DOHH2 (cell line): Measurements from ENCODE around the gene ZNF746.

Experiments used
- H3F3A ChIP-seq: fragments of 200-600 bp; sonication (generic), shearing (Covaris generic); 2 replicates; pipeline ENCODE4 v1.6.0; 2016; ENCODE audit warnings: antibody characterized with exemption, mild to moderate bottlenecking; ENCODE audit not compliant: control insufficient read depth, insufficient read depth
- H3K27ac ChIP-seq: fragments of 200-600 bp; sonication (generic); 2 replicates; pipeline ENCODE4 v1.5.1; 2014; ENCODE audit warnings: low read depth, mild to moderate bottlenecking, low read length, moderate library complexity
- H3K27me3 ChIP-seq: fragments of 200-600 bp; sonication (generic); 2 replicates; pipeline ENCODE4 v1.6.1; 2014; ENCODE audit warnings: mild to moderate bottlenecking, low read length, mixed read lengths; ENCODE audit not compliant: control insufficient read depth
- H3K36me3 ChIP-seq: fragments of 200-600 bp; sonication (generic); 2 replicates; pipeline ENCODE4 v1.6.1; 2014; ENCODE audit warnings: mild to moderate bottlenecking, low read length, moderate library complexity, mixed read lengths; ENCODE audit not compliant: control insufficient read depth
- H3K4me1 ChIP-seq: fragments of 200-600 bp; sonication (generic); 2 replicates; pipeline ENCODE4 v1.6.1; 2014; ENCODE audit warnings: mild to moderate bottlenecking, low read length, mixed read lengths; ENCODE audit not compliant: control insufficient read depth
- H3K4me2 ChIP-seq: fragments of 200-600 bp; sonication (generic); 2 replicates; pipeline ENCODE4 v1.6.0; 2014; ENCODE audit warnings: mild to moderate bottlenecking, low read length, moderate library complexity
- H3K4me3 ChIP-seq: fragments of 200-600 bp; sonication (generic); 2 replicates; pipeline ENCODE4 v1.5.1; 2014; ENCODE audit warnings: mild to moderate bottlenecking, low read length, mixed read lengths
- H3K79me2 ChIP-seq: fragments of 200-600 bp; sonication (generic); 2 replicates; pipeline ENCODE4 v1.6.1; 2014; ENCODE audit warnings: mild to moderate bottlenecking, low read length, mixed read lengths; ENCODE audit not compliant: control insufficient read depth
- H3K9me2 ChIP-seq: fragments of 200-600 bp; sonication (generic); replicated peaks from 2 replicates; pipeline ENCODE4 v1.6.1; 2014; ENCODE audit warnings: mild to moderate bottlenecking, low read length, mixed read lengths; ENCODE audit not compliant: control insufficient read depth
- H3K9me3 ChIP-seq: fragments of 200-600 bp; sonication (generic); 2 replicates; pipeline ENCODE4 v1.6.1; 2014; ENCODE audit warnings: antibody characterized with exemption, low read length, mixed read lengths; ENCODE audit not compliant: control insufficient read depth, insufficient read depth
- H4K20me1 ChIP-seq: fragments of 200-600 bp; sonication (generic); 2 replicates; pipeline ENCODE4 v1.6.0; 2014; ENCODE audit warnings: low read depth, mild to moderate bottlenecking, antibody characterized with exemption, low read length, moderate library complexity; ENCODE audit not compliant: control insufficient read depth, insufficient read depth
- EZH2phosphoT487 ChIP-seq: fragments of 200-600 bp; sonication (generic); IDR thresholded peaks from 2 replicates; pipeline ENCODE4 v1.6.1; 2017; ENCODE audit warnings: borderline replicate concordance, mild to moderate bottlenecking, antibody characterized with exemption, low read length, moderate library complexity, mixed read lengths
- TF ChIP-seq, protein P1 (sequence below): fragments of 200-600 bp; sonication (generic); IDR thresholded peaks from one replicate; pipeline ENCODE4 v1.5.1; 2014; ENCODE audit warnings: antibody characterized with exemption, mild to moderate bottlenecking, low read depth, low read length; ENCODE audit not compliant: poor library complexity, severe bottlenecking

ZNF746 gene

DNA sequence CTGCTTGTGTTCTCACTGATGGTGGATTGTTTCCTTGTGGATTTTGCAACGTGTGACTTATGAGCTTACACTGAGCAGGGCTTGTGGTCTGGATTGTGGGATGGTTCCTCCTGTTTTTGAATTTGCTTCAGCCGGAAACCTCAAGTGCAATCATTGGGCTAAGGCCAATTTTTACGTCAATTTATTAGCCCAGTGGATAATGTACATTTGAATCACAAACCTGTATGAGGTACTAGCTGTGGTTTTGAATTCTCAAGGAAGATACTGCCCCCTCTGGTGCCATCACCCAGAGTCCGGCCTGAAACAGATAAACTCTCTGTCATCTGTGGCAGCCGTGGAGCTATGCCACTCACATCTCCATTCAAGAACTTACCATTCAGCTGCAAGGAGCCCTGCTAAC is 29.4 kb downstream of the ZNF746 start:
- Histone ChIP-seq H3F3A (no peaks in the 10 kb centered on the region), H4K20me1 (no peaks in the 10 kb centered on the region), H3K36me3 (peaks cover 17% of the 10 kb centered on the region), H3K27ac (no peak overlapping the region), H3K4me2 (no peak overlapping the region), H3K9me3 (peaks cover 12% of the 10 kb centered on the region), H3K9me2 (no peaks in the 10 kb centered on the region), H3K79me2 (no peaks in the 10 kb centered on the region), H3K4me1 (no peaks in the 10 kb centered on the region), H3K27me3 (0 out of 2 replicates have a peak, but pooled peaks cover 6% of the 10 kb centered on the region), H3K4me3 (no peak overlapping the region)
- TF ChIP-seq, protein P1, sequence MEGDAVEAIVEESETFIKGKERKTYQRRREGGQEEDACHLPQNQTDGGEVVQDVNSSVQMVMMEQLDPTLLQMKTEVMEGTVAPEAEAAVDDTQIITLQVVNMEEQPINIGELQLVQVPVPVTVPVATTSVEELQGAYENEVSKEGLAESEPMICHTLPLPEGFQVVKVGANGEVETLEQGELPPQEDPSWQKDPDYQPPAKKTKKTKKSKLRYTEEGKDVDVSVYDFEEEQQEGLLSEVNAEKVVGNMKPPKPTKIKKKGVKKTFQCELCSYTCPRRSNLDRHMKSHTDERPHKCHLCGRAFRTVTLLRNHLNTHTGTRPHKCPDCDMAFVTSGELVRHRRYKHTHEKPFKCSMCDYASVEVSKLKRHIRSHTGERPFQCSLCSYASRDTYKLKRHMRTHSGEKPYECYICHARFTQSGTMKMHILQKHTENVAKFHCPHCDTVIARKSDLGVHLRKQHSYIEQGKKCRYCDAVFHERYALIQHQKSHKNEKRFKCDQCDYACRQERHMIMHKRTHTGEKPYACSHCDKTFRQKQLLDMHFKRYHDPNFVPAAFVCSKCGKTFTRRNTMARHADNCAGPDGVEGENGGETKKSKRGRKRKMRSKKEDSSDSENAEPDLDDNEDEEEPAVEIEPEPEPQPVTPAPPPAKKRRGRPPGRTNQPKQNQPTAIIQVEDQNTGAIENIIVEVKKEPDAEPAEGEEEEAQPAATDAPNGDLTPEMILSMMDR, result no peak
- no peak for TF ChIP-seq EZH2phosphoT487

DNA sequence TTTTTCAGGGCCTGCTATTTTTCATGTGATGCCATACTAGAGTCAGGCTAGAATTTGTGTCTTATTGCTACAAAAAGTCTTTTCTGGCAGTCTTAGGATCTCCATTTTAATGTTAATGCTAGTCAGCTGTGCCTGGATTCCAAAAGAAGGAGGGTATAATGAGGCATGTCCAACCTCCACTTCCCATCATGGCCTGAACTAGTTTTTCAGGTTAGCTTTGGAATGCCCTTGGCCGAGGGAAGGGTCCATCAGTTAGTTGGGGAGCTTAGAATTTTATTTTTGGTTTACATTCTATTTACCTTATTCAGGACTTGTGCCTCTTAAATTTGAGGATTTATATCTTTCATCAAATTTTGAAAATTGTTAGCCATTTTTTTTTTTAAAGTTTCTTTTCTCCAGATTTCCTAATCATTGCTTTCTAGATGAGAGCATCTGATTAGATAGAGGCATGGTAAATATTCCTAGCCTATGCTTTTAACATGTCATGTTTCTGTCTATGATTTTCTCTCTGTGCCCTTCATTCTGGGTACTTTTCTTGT is 30.2 kb downstream of the ZNF746 start:
- Histone ChIP-seq H3K36me3 (peaks cover 9% of the 10 kb centered on the region; the same call in 1 of the 2 replicates), H3K79me2 (no peaks in the 10 kb centered on the region), H3K4me2 (no peak overlapping the region), H3K27ac (no peak overlapping the region), H3K9me2 (no peaks in the 10 kb centered on the region), H3K4me1 (no peaks in the 10 kb centered on the region), H3K9me3 (peaks cover 12% of the 10 kb centered on the region), H3K4me3 (no peak overlapping the region), H3K27me3 (0 out of 2 replicates have a peak, but pooled peaks cover 6% of the 10 kb centered on the region), H4K20me1 (no peaks in the 10 kb centered on the region), H3F3A (no peaks in the 10 kb centered on the region; the same call in 1 of the 2 replicates)
- no peak for TF ChIP-seq EZH2phosphoT487
- TF ChIP-seq, protein P1, result no peak

DNA sequence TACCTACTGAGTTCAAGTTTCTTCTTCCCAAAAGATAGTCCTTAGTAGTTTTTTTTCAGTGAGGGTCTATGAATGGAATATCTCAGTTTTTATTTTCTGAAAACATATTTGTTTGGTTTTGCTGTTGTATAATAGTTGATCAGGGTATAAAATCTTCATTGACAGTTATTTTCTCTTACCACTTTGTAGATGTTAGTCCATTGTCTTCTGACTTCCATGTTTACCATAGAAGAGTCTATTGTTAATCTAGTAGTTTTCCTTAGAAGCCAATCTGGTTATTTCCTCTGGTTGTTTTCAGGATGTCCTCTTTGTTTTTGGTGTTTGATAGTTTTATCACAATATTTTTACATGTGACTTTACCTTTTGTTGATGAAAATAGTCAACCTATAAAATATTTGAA is 31.2 kb downstream of the ZNF746 start:
- peaks cover under 1% of the 10 kb centered on the region; the same call in 1 of the 2 replicates for H3K4me1 ChIP-seq
- no peak overlapping the region for H3K27ac ChIP-seq
- H3K4me3 ChIP-seq, result no peak overlapping the region
- H3K9me2 ChIP-seq, result no peaks in the 10 kb centered on the region
- 0 out of 2 replicates have a peak, but pooled peaks cover 9% of the 10 kb centered on the region for H3K27me3 ChIP-seq
- peaks cover 2% of the 10 kb centered on the region; the same call in 1 of the 2 replicates for H3K36me3 ChIP-seq
- no peaks in the 10 kb centered on the region; the same call in 1 of the 2 replicates for H3F3A ChIP-seq
- H3K9me3 ChIP-seq, result peaks cover 12% of the 10 kb centered on the region
- TF ChIP-seq, protein P1, result no peak
- no peak for TF ChIP-seq EZH2phosphoT487
- no peak overlapping the region for H3K4me2 ChIP-seq
- no peaks in the 10 kb centered on the region for H3K79me2 ChIP-seq
- no peaks in the 10 kb centered on the region for H4K20me1 ChIP-seq
